Left lung (tissue), 10 donors: ENCODE results near the gene DPP7. TPM values are rescaled to one million over a fixed set of nuclear protein-coding genes. Genes with fewer than 3 reads are reported as not detected.

Experiments
- ATAC-seq: fragments of 200-7000 bp; cut with Tn5 transposase; one replicate; pipeline ENCODE4 v1.9.1; 2020; ENCODE audit warnings: moderate library complexity
- DNase-seq, 4 donors: peaks; one replicate each; pipeline ENCODE4 v3.0.0-alpha.2; 2013 to 2020
- H3K27ac ChIP-seq, 2 donors: fragments of 200-600 bp; sonication (generic) in 1 of 2; one replicate each; pipeline versions ENCODE4 v1.5.0 to v1.8.0; 2020 to 2021
- H3K27me3 ChIP-seq, 2 donors: fragments of 200-600 bp; sonication (generic) in 1 of 2; one replicate each; pipeline versions ENCODE4 v1.5.0 to v1.8.0; 2020 to 2021
- H3K36me3 ChIP-seq, 2 donors: fragments of 200-600 bp; sonication (generic) in 1 of 2; one replicate each; pipeline versions ENCODE4 v1.5.0 to v1.8.0; 2020 to 2021
- H3K4me1 ChIP-seq, 2 donors: fragments of 200-600 bp; one replicate each; pipeline ENCODE4 v1.8.0; 2021
- H3K4me3 ChIP-seq, 2 donors: fragments of 200-600 bp; sonication (generic) in 1 of 2; one replicate each; pipeline versions ENCODE4 v1.5.0 to v1.8.0; 2020 to 2021; ENCODE audit warnings: mild to moderate bottlenecking in 1 of 2
- H3K9me3 ChIP-seq, 2 donors: fragments of 200-600 bp; sonication (generic) in 1 of 2; one replicate each; pipeline versions ENCODE4 v1.5.0 to v1.8.0; 2020 to 2021
- CTCF ChIP-seq, 2 donors: fragments of 200-600 bp; sonication (generic) in 1 of 2; IDR thresholded peaks; one replicate each; pipeline versions ENCODE4 v1.5.0 to v1.8.0; 2021; ENCODE audit warnings: antibody characterized with exemption in 2 of 2
- intact Hi-C, 2 donors: fragments of 100-400 bp; cut with DNase I; formaldehyde crosslinking; loops; one replicate each; pipeline versions ENCODE4 v1.11.2 to v1.14.2; 2022
- polyA plus RNA-seq, 6 donors: library from polyadenylated mRNA; unstranded; fragments of 120-200 nt; gene quantifications; one replicate each; pipeline ENCODE4 v1.2.1, GENCODE V29; 2013; ENCODE audit not compliant: insufficient read length in 6 of 6
- total RNA-seq, 2 donors: library from RNA; stranded (reverse); fragmentation: NEBNext Ultra II Directional; extraction: Animal tissue kit (Norgen Biotek cat#: 25700); gene quantifications; one replicate each; pipeline ENCODE4 v1.2.1, GENCODE V29; 2021
- donor health status: DM: no; HTN: yes; CAD: no.
- donor health status: DM: no; HTN: no; CAD: no.

DPP7 gene
- total and polyA plus RNA-seq, 8 donors = 35.8 to 165 (median 47.9) TPM

- no peaks in the 10 kb centered on the region for H3K4me1 ChIP-seq
- DNase-seq = peak in 1 of 4 donors; percentile 68
Observed at GRCh38 chr9:137106662-137107250, 7.8 kb downstream of the DPP7 start.

GRCh38 chr9:137105814-137106661 is 8.5 kb downstream of the DPP7 start:
- no peak for ATAC-seq
- DNase-seq = peak in 1 of 4 donors; percentile 64
- H3K9me3 ChIP-seq = no peaks in the 10 kb centered on the region

More at GRCh38 chr9:137106662-137107250, 7.8 kb downstream of the DPP7 start:
- intact Hi-C loops = no loop called here
- no peak for TF ChIP-seq CTCF (IDR thresholded peaks at IDR 0.05)
- ATAC-seq = no peak
- H3K36me3 ChIP-seq = peaks cover 0 to 96% of the 10 kb centered on the region in 2 donors
- H3K27me3 ChIP-seq = no peaks in the 10 kb centered on the region
- no peak overlapping the region for H3K27ac ChIP-seq
- H3K4me3 ChIP-seq = no peak overlapping the region
- H3K9me3 ChIP-seq = no peaks in the 10 kb centered on the region

GRCh38 chr9:137103206-137103999 is 11.1 kb downstream of the DPP7 start:
- Histone ChIP-seq H3K27me3 (no peaks in the 10 kb centered on the region), H3K27ac (no peak overlapping the region), H3K4me3 (no peak overlapping the region), H3K4me1 (no peaks in the 10 kb centered on the region), H3K9me3 (no peaks in the 10 kb centered on the region), H3K36me3 (peaks cover 0 to 97% of the 10 kb centered on the region in 2 donors)
- TF ChIP-seq CTCF (IDR thresholded peaks at IDR 0.05) = no peak
- ATAC-seq = no peak
- intact Hi-C loops = no loop called here
- peak in 1 of 4 donors; percentile 63 for DNase-seq

More at GRCh38 chr9:137105814-137106661, 8.5 kb downstream of the DPP7 start:
- Histone ChIP-seq H3K36me3 (peaks cover 0 to 97% of the 10 kb centered on the region in 2 donors), H3K4me1 (no peaks in the 10 kb centered on the region), H3K4me3 (no peak overlapping the region), H3K27ac (no peak overlapping the region), H3K27me3 (no peaks in the 10 kb centered on the region)
- TF ChIP-seq CTCF (IDR thresholded peaks at IDR 0.05) = no peak
- intact Hi-C loops = no loop called here

- Histone ChIP-seq H3K27me3 (no peaks in the 10 kb centered on the region), H3K9me3 (no peaks in the 10 kb centered on the region), H3K4me3 (no peak overlapping the region), H3K4me1 (no peaks in the 10 kb centered on the region), H3K27ac (no peak overlapping the region), H3K36me3 (peaks cover 0 to 96% of the 10 kb centered on the region in 2 donors)
- DNase-seq (peak in 1 of 4 donors; percentile 62), ATAC-seq (no peak)
- intact Hi-C loops = no loop called here
- no peak for TF ChIP-seq CTCF (IDR thresholded peaks at IDR 0.05)
Observed at GRCh38 chr9:137099231-137099630, 15.3 kb downstream of the DPP7 start.
